Testis (tissue), 3 donors: ENCODE results near the gene CDH4. TPM values are rescaled to one million over a fixed set of nuclear protein-coding genes. Genes with fewer than 3 reads are reported as not detected.

ENCODE experiments used
- DNase-seq: peaks from one replicate; pipeline ENCODE4 v3.0.0-alpha.2; 2019
- H3K27ac ChIP-seq, 2 donors: fragments of 200-600 bp; sonication (generic); one replicate each; pipeline ENCODE4 v1.5.1; 2019
- H3K27me3 ChIP-seq: fragments of 200-600 bp; sonication (generic); one replicate; pipeline ENCODE4 v1.5.1; 2019
- H3K36me3 ChIP-seq: fragments of 200-600 bp; sonication (generic); one replicate; pipeline ENCODE4 v1.5.1; 2017; ENCODE audit warnings: low read depth; ENCODE audit errors: missing control alignments
- H3K4me1 ChIP-seq: fragments of 200-600 bp; sonication (generic); one replicate; pipeline ENCODE4 v1.5.1; 2019
- H3K4me3 ChIP-seq, 2 donors: fragments of 200-600 bp; sonication (generic); one replicate each; pipeline ENCODE4 v1.5.1; 2017 to 2019
- H3K9me3 ChIP-seq: fragments of 200-600 bp; sonication (generic); one replicate; pipeline ENCODE4 v1.5.1; 2017
- CTCF ChIP-seq, 3 experiments: fragments of 450-650 bp in 2 of 3; fragments of 200-600 bp in 1 of 3; sonication (generic) in 1 of 3; IDR thresholded peaks; one replicate each; pipeline ENCODE4 v1.5.1; 2016 to 2019; ENCODE audit warnings: antibody characterized with exemption in 3 of 3, mild to moderate bottlenecking in 2 of 3, moderate library complexity in 1 of 3
- POLR2A ChIP-seq: fragments of 450-650 bp; IDR thresholded peaks from one replicate; pipeline ENCODE4 v1.6.1; 2017; ENCODE audit warnings: antibody characterized with exemption, mild to moderate bottlenecking, moderate library complexity
- WGBS, 2 donors: methylation state at CpG; one replicate each; pipeline ENCODE4 v1.1.5; 2018; 5-methylcytosine and 5-hydroxymethylcytosine counted together
- intact Hi-C: fragments of 100-400 bp; cut with DNase I; formaldehyde crosslinking; loops from one replicate; pipeline ENCODE4 v1.15.1; 2023; ENCODE audit warnings: low total_unique reads
- polyA plus RNA-seq: library from polyadenylated mRNA; stranded (reverse); fragments of 350-450 nt; fragmentation: Illumina TruSeq; extraction: RNeasy Lipid Tissue Mini Kit (QIAGEN cat#74804); gene quantifications from one replicate; pipeline ENCODE4 v1.2.3, GENCODE V29; 2014; ENCODE audit warnings: low read depth, low replicate concordance; ENCODE audit not compliant: insufficient read depth
- total RNA-seq, 2 donors: library from RNA; depleted of rRNA; stranded (reverse); fragments of >200 nt; gene quantifications; one replicate each; pipeline ENCODE4 v1.2.3, GENCODE V29; 2016

Gene CDH4
- total and polyA plus RNA-seq, 3 donors from 2014 or later, result 1.4 to 3.3 (median 1.9) TPM

DNA sequence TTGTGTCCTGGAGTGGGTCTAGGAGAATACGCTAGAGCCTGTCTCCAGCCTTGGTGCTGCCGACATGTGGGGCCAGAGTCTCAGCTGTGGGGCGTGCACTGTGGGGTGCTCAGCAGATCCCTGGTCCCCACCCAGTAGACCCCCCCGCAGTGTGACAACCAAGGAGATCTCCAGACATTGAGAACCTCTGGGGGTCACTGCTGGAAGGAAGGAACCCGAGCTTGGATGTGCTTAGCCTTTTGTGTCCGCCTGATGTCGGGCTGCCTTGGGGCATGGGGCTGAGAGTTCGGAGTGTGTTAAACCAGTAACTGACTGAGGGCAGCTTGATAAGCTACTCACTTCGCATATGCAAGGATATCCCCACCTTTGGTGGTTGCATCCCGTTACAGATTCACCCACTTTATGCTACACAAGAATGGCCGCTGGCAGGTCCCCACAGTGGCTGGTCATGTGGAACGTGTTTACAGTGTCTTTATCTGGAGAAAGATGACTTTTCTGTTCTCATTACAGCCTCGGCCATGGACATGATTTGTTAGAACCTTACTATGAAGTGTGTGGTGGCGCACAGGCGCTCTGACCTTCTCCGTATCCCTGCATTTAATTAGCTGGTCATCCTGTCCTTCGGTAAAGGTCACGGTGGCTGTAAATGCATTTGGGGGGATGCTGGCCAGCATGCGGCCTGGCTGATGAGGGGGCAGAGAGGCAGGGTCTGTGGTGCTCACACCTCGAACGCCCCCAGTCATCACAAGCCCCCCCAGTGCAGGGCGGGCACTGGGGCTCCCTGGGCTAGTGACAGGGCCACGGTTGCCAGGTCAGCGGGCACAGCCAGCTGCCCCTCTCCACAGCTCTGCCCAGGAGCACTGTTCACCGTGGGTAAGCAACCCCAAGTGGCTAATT lies 446.8 kb downstream of the CDH4 start:
- no peaks in the 10 kb centered on the region for H3K27me3 ChIP-seq
- no peaks in the 10 kb centered on the region for H3K9me3 ChIP-seq
- no peak for DNase-seq
- H3K4me3 ChIP-seq, result no peak overlapping the region
- 77 to 87% methylated on average over 13 to 25 of the region's 25 CpGs for WGBS, 2 donors
- intact Hi-C loops, result no loop called here
- TF ChIP-seq POLR2A (no peak), CTCF (IDR thresholded peaks at IDR 0.05) (no peak)
- H3K4me1 ChIP-seq, result no peaks in the 10 kb centered on the region
- no peaks in the 10 kb centered on the region for H3K36me3 ChIP-seq
- no peak overlapping the region for H3K27ac ChIP-seq

- Histone ChIP-seq H3K36me3 (no peaks in the 10 kb centered on the region), H3K9me3 (no peaks in the 10 kb centered on the region), H3K4me3 (no peak overlapping the region), H3K27ac (no peak overlapping the region), H3K27me3 (no peaks in the 10 kb centered on the region), H3K4me1 (no peaks in the 10 kb centered on the region)
- TF ChIP-seq CTCF (IDR thresholded peaks at IDR 0.05) (no peak), POLR2A (no peak)
- WGBS, 2 donors, result 76 to 81% methylated on average over 25 to 31 of the region's 31 CpGs
- no peak for DNase-seq
- intact Hi-C loops, result no loop called here
Observed at GRCh38 chr20:61699495-61700374, 447.7 kb downstream of the CDH4 start.

DNA sequence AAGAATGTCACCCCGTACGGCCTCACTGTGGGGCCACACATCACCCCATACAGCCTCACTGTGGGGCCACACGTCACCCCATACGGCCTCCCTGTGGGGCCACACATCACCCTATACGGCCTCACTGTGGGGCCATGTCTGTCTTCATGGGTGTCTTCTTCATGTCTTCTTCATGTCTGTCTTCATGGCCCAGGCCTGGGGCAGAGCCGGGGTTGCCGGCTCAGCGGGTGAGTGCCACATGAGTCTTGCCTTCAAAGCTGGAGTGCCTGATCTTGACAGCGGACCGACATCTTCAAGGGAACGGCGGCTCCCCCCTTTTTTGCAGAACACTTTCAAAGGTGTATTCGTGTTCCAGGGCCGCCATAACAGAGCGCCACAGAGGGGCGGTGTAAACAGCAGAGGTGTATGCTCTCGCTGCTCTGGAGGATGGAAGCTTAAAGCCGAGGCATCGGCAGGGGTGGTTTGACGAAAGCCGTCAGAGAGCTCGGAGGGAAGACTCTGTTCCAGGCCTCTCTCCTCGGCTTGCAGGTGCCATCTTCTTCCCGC lies 448.6 kb downstream of the CDH4 start:
- WGBS, 2 donors, result 91 to 95% methylated on average over 22 to 24 of the region's 24 CpGs

DNA sequence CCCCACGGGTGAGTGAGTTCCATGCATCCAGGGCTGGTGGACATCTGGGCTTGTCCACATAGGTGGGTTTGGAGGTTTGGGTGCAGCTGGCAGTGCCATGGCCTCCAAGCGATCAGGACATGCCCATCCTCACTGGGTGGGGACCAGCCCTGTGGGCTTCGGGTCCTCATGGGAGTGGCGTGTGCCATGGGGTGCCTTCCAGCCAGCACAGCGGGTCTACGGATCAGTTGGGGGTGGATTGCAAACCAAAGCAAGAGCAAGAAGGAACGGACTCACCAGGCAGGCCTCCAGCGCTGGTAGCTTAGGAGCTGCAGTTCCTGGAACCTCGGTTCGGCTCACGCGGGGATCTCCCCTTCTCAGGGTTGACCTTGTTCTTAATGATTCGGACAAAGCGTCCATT lies 449.3 kb downstream of the CDH4 start:
- Histone ChIP-seq H3K27me3 (no peaks in the 10 kb centered on the region), H3K36me3 (no peaks in the 10 kb centered on the region), H3K4me1 (no peaks in the 10 kb centered on the region), H3K4me3 (no peak overlapping the region), H3K9me3 (no peaks in the 10 kb centered on the region), H3K27ac (no peak overlapping the region)
- no peak for DNase-seq
- no peak for TF ChIP-seq CTCF (IDR thresholded peaks at IDR 0.05)
- TF ChIP-seq POLR2A, result no peak
- 84 to 90% methylated on average over 14 of the region's 14 CpGs for WGBS, 2 donors
- intact Hi-C loops, result no loop called here

More for the DNA sequence above, 448.6 kb downstream of the CDH4 start:
- intact Hi-C loops, result no loop called here
- TF ChIP-seq POLR2A, result no peak
- TF ChIP-seq CTCF (IDR thresholded peaks at IDR 0.05), result no peak
- H3K27ac ChIP-seq, result no peak overlapping the region
- no peak overlapping the region for H3K4me3 ChIP-seq
- H3K36me3 ChIP-seq, result no peaks in the 10 kb centered on the region
- H3K4me1 ChIP-seq, result no peaks in the 10 kb centered on the region
- no peaks in the 10 kb centered on the region for H3K27me3 ChIP-seq
- H3K9me3 ChIP-seq, result no peaks in the 10 kb centered on the region
- DNase-seq, result no peak
